Heart right ventricle (tissue), 16 donors: ENCODE measurements around the gene DIS3L2. TPM values are rescaled to one million over a fixed set of nuclear protein-coding genes. Genes with fewer than 3 reads are reported as not detected.

Experiments
- ATAC-seq, 8 donors: fragments of 200-7000 bp; cut with Tn5 transposase; one replicate each; pipeline ENCODE4 v1.9.1; 2020; ENCODE audit warnings: mild to moderate bottlenecking in 8 of 8, moderate library complexity in 8 of 8, moderate number of reproducible peaks in 1 of 8
- DNase-seq, 2 donors: peaks; one replicate each; pipeline ENCODE4 v3.0.0-alpha.2; 2020
- H3K27ac ChIP-seq, 10 donors: fragments of 200-600 bp; sonication (generic) in 2 of 10; one replicate each; pipeline versions ENCODE4 v1.5.0 to v1.8.0; 2020 to 2022; ENCODE audit warnings: mild to moderate bottlenecking in 3 of 10
- H3K27me3 ChIP-seq, 7 donors: fragments of 200-600 bp; one replicate each; pipeline ENCODE4 v1.8.0; 2021 to 2022; ENCODE audit warnings: mild to moderate bottlenecking in 2 of 7
- H3K36me3 ChIP-seq, 9 donors: fragments of 200-600 bp; sonication (generic) in 1 of 9; one replicate each; pipeline versions ENCODE4 v1.5.0 to v1.8.0; 2020 to 2022; ENCODE audit warnings: mild to moderate bottlenecking in 2 of 9
- H3K4me1 ChIP-seq, 9 donors: fragments of 200-600 bp; sonication (generic) in 1 of 9; one replicate each; pipeline versions ENCODE4 v1.5.0 to v1.8.0; 2020 to 2022; ENCODE audit warnings: mild to moderate bottlenecking in 4 of 9
- H3K4me3 ChIP-seq, 10 donors: fragments of 200-600 bp; sonication (generic) in 2 of 10; one replicate each; pipeline versions ENCODE4 v1.5.0 to v1.8.0; 2020 to 2022; ENCODE audit warnings: mild to moderate bottlenecking in 7 of 10, moderate library complexity in 2 of 10
- H3K9me3 ChIP-seq, 11 donors: fragments of 200-600 bp in 10 of 11; sonication (generic) in 2 of 11; one replicate each; pipeline versions ENCODE4 v1.5.0 to v1.8.0; 2013 to 2022; ENCODE audit warnings: mild to moderate bottlenecking in 2 of 11, control low read depth in 1 of 11, moderate library complexity in 1 of 11
- CTCF ChIP-seq, 9 donors: fragments of 200-600 bp; sonication (generic) in 2 of 9; IDR thresholded peaks; one replicate each; pipeline versions ENCODE4 v1.5.0 to v1.8.0; 2021 to 2022; ENCODE audit warnings: antibody characterized with exemption in 9 of 9, mild to moderate bottlenecking in 5 of 9, moderate library complexity in 1 of 9
- WGBS, 2 donors: extraction: QIAGEN DNeasy Blood & Tissue Kit; methylation state at CpG; one replicate each; pipeline ENCODE4 v1.1.7; 2013; ENCODE audit warnings: inconsistent platforms in 1 of 2; 5-methylcytosine and 5-hydroxymethylcytosine counted together
- intact Hi-C, 10 donors: fragments of 100-400 bp; cut with DNase I; formaldehyde crosslinking; loops; one replicate each; pipeline versions ENCODE4 v1.11.1 to v1.14.2; 2022
- polyA plus RNA-seq, 2 donors: library from polyadenylated mRNA; stranded (reverse); fragments of 200-250 nt; gene quantifications; one replicate each; pipeline ENCODE4 v1.2.3, GENCODE V29; 2013
- total RNA-seq, 10 donors: library from RNA; stranded (reverse); fragmentation: NEBNext Ultra II Directional in 3 of 10; extraction: Animal tissue kit (Norgen Biotek cat#: 25700) in 3 of 10; gene quantifications; one replicate each; pipeline versions ENCODE4 v1.2.1 to v1.2.4, GENCODE V29; 2021 to 2023
- donor health status: Arrhythmogenic right ventricular cardiomyopathy.
- donor health status: ischemic (EF 13 %, LVEDD 7.1; RV severe dilation, severe dysfunction).
- donor health status: healthy with polysubstance abuse.
- donor health status: DM: no; HTN: yes; CAD: no.
- donor health status: DM: no; HTN: no; CAD: no.
- donor health status: ischemic (EF 25% LVEDD 6.9; RV normal size, moderate dysfunction).
- donor health status: ischemic (EF 25% LVEDD 5.7; RV mildly dilated, moderate dysfunction).
- donor health status: healthy.
- donor health status: DM: yes; HTN: yes; CAD: no.
- donor health status: Ischemic cardiomyopathy.
- donor health status: ischemic (EF 35%, LVEDD 5.7; RV mildly dilated, moderate dysfunction).
- donor health status: nonischemic (EF 11% LVEDD 7.7; RV severe dilation, severe dysfunction).
- donor health status: DM: yes; HTN: yes; CAD: no.
- donor health status: PGD.
- donor health status: ischemic (EF 29% LVEDD 5.4; RV normal size, mild dysfunction).
- donor health status: nonischemic (EF 23%, LVEDD 6.1; RV moderate dilation, normal function).

Gene DIS3L2
- total and polyA plus RNA-seq, 12 donors = 9.5 to 24.5 (median 18.5) TPM

GRCh38 chr2:232263295-232263694 is 301.8 kb downstream of the DIS3L2 start:
- 81 to 83% methylated on average over 15 of the region's 15 CpGs for WGBS, 2 donors
- Histone ChIP-seq H3K27me3 (no peaks in the 10 kb centered on the region), H3K27ac (no peak overlapping the region), H3K4me3 (no peak overlapping the region), H3K4me1 (peaks cover 0 to 23% (median 8%) of the 10 kb centered on the region in 9 donors), H3K9me3 (no peaks in the 10 kb centered on the region), H3K36me3 (peaks cover 0 to 44% (median 5%) of the 10 kb centered on the region in 9 donors)
- intact Hi-C loops = no loop called here
- ATAC-seq (no peak), DNase-seq (no peak)
- no peak for TF ChIP-seq CTCF (IDR thresholded peaks at IDR 0.05)

- Histone ChIP-seq H3K4me1 (peaks cover 0 to 20% (median 6%) of the 10 kb centered on the region in 9 donors), H3K9me3 (no peaks in the 10 kb centered on the region), H3K27me3 (no peaks in the 10 kb centered on the region), H3K4me3 (no peak overlapping the region), H3K27ac (no peak overlapping the region), H3K36me3 (peaks cover 0 to 44% (median 5%) of the 10 kb centered on the region in 9 donors)
- 93 to 97% methylated on average over 4 of the region's 4 CpGs for WGBS, 2 donors
- ATAC-seq (no peak), DNase-seq (no peak)
- intact Hi-C loops = no loop called here
- no peak for TF ChIP-seq CTCF (IDR thresholded peaks at IDR 0.05)
These were observed 302.6 kb downstream of the DIS3L2 start for GRCh38 chr2:232264081-232264480.

- ATAC-seq = no peak
- H3K27me3 ChIP-seq = no peaks in the 10 kb centered on the region
- peaks cover 0 to 8% (median 2%) of the 10 kb centered on the region in 9 donors for H3K4me1 ChIP-seq
- no peak for TF ChIP-seq CTCF (IDR thresholded peaks at IDR 0.05)
- intact Hi-C loops = no loop called here
- no peak overlapping the region for H3K4me3 ChIP-seq
- H3K9me3 ChIP-seq = no peaks in the 10 kb centered on the region
- no peak for DNase-seq
- peaks cover 0 to 44% (median 5%) of the 10 kb centered on the region in 9 donors for H3K36me3 ChIP-seq
- WGBS, 2 donors = 89 to 91% methylated on average over 5 of the region's 5 CpGs
- no peak overlapping the region for H3K27ac ChIP-seq
These were observed 303.8 kb downstream of the DIS3L2 start for GRCh38 chr2:232265329-232265728.

GRCh38 chr2:232268636-232269165 is 307.2 kb downstream of the DIS3L2 start:
- no peak overlapping the region for H3K27ac ChIP-seq
- peaks cover 0 to 56% (median 5%) of the 10 kb centered on the region in 9 donors for H3K36me3 ChIP-seq
- ATAC-seq (no peak), DNase-seq (no peak)
- WGBS, 2 donors = 86 to 91% methylated on average over 4 of the region's 4 CpGs
- no peaks in the 10 kb centered on the region for H3K9me3 ChIP-seq
- TF ChIP-seq CTCF (IDR thresholded peaks at IDR 0.05) = no peak
- no peak overlapping the region for H3K4me3 ChIP-seq
- intact Hi-C loops = no loop called here
- H3K4me1 ChIP-seq = no peaks in the 10 kb centered on the region
- H3K27me3 ChIP-seq = no peaks in the 10 kb centered on the region
